Smooth muscle cell (in vitro differentiated cells): ENCODE data around the gene DLGAP4. TPM values are rescaled to one million over a fixed set of nuclear protein-coding genes. Genes with fewer than 3 reads are reported as not detected.

Experiments
- DNase-seq: peaks from one replicate; lab custom pipeline; 2025; ENCODE audit not compliant: unreplicated experiment; lab: John Stamatoyannopoulos, UW
- H2AFZ ChIP-seq: fragments of 200-600 bp; sonication (generic); 2 replicates; pipeline ENCODE4 v1.6.0; 2016; ENCODE audit warnings: antibody characterized with exemption, low read depth, mild to moderate bottlenecking
- H3F3A ChIP-seq: fragments of 200-600 bp; sonication (generic); 2 replicates; pipeline ENCODE4 v1.6.0; 2017; ENCODE audit warnings: antibody characterized with exemption, low read depth
- H3K27ac ChIP-seq: fragments of 200-600 bp; sonication (generic); 2 replicates; pipeline ENCODE4 v1.5.1; 2016; ENCODE audit warnings: low read depth, mild to moderate bottlenecking
- H3K27me3 ChIP-seq: fragments of 200-600 bp; sonication (generic); 2 replicates; pipeline ENCODE4 v1.6.1; 2016; ENCODE audit warnings: low read depth, mild to moderate bottlenecking
- H3K36me3 ChIP-seq: fragments of 200-600 bp; sonication (generic); 2 replicates; pipeline ENCODE4 v1.5.1; 2016; ENCODE audit warnings: low read depth
- H3K4me1 ChIP-seq: fragments of 200-600 bp; sonication (generic); 2 replicates; pipeline ENCODE4 v1.5.1; 2016; ENCODE audit warnings: low read depth
- H3K4me2 ChIP-seq: fragments of 200-600 bp; sonication (generic); 2 replicates; pipeline ENCODE4 v1.6.0; 2016; ENCODE audit warnings: mild to moderate bottlenecking
- H3K4me3 ChIP-seq: fragments of 200-600 bp; sonication (generic); 2 replicates; pipeline ENCODE4 v1.5.1; 2016; ENCODE audit warnings: mild to moderate bottlenecking
- H3K79me2 ChIP-seq: fragments of 200-600 bp; sonication (generic); 2 replicates; pipeline ENCODE4 v1.6.0; 2016; ENCODE audit warnings: low read depth, mild to moderate bottlenecking
- H3K9ac ChIP-seq: fragments of 200-600 bp; sonication (generic); 2 replicates; pipeline ENCODE4 v1.6.0; 2016; ENCODE audit warnings: low read depth
- H3K9me3 ChIP-seq: fragments of 200-600 bp; sonication (generic); replicated peaks from 2 replicates; pipeline ENCODE4 v1.5.1; 2016; ENCODE audit warnings: low read depth
- H4K20me1 ChIP-seq: fragments of 200-600 bp; sonication (generic); 2 replicates; pipeline ENCODE4 v1.6.0; 2016; ENCODE audit warnings: low read depth
- CTCF ChIP-seq: fragments of 200-600 bp; sonication (generic); IDR thresholded peaks from 2 replicates; pipeline ENCODE4 v1.5.1; 2017; ENCODE audit warnings: borderline replicate concordance, mild to moderate bottlenecking, antibody characterized with exemption; ENCODE audit not compliant: insufficient read depth, poor library complexity, severe bottlenecking
- WGBS: methylation state at CpG from one replicate; pipeline ENCODE4 v1.1.7; 2016; ENCODE audit warnings: low lambda C conversion rate; 5-methylcytosine and 5-hydroxymethylcytosine counted together
- polyA plus RNA-seq: library from polyadenylated mRNA; unstranded; fragments of >200 nt; fragmentation: Nextera tagmentation; extraction: Ambion mirVana; gene quantifications from 2 replicates; pipeline ENCODE4 v1.2.1, GENCODE V29; 2016
- total RNA-seq: library from RNA; depleted of rRNA; stranded (reverse); fragments of >200 nt; gene quantifications from 2 replicates; pipeline ENCODE4 v1.2.3, GENCODE V29; 2014

DLGAP4 gene
- total and polyA plus RNA-seq, 2 experiments from 2014 or later = 86.8 to 102 TPM

GRCh38 chr20:36313926-36314325, 7.8 kb downstream of the DLGAP4 start:
- DNase-seq = no peak
- Histone ChIP-seq H3K4me3 (no peak overlapping the region), H3K27me3 (peaks cover 41% of the 10 kb centered on the region), H2AFZ (no peak overlapping the region), H3K36me3 (no peaks in the 10 kb centered on the region), H3K9me3 (no peaks in the 10 kb centered on the region), H3K9ac (no peak overlapping the region), H3K79me2 (no peaks in the 10 kb centered on the region), H3K4me2 (no peak overlapping the region), H4K20me1 (no peaks in the 10 kb centered on the region), H3F3A (no peaks in the 10 kb centered on the region), H3K27ac (no peak overlapping the region), H3K4me1 (no peaks in the 10 kb centered on the region)
- 89% methylated on average over 11 of the region's 11 CpGs for WGBS
- no peak for TF ChIP-seq CTCF

- H2AFZ ChIP-seq = no peak overlapping the region
- no peaks in the 10 kb centered on the region for H3F3A ChIP-seq
- WGBS = 77% methylated on average over 11 of the region's 12 CpGs
- peaks cover 31% of the 10 kb centered on the region for H3K27me3 ChIP-seq
- H3K27ac ChIP-seq = no peak overlapping the region
- no peak for DNase-seq
- no peaks in the 10 kb centered on the region for H4K20me1 ChIP-seq
- no peak for TF ChIP-seq CTCF
- no peaks in the 10 kb centered on the region for H3K36me3 ChIP-seq
- no peaks in the 10 kb centered on the region for H3K9me3 ChIP-seq
- no peak overlapping the region for H3K9ac ChIP-seq
- H3K4me2 ChIP-seq = no peak overlapping the region
- no peaks in the 10 kb centered on the region for H3K79me2 ChIP-seq
- H3K4me3 ChIP-seq = no peak overlapping the region
- H3K4me1 ChIP-seq = no peaks in the 10 kb centered on the region
Observed at GRCh38 chr20:36314734-36315544, 8.8 kb downstream of the DLGAP4 start.

- H3K27me3 ChIP-seq = peaks cover 23% of the 10 kb centered on the region
- H3K4me2 ChIP-seq = no peak overlapping the region
- no peak for TF ChIP-seq CTCF
- H3K36me3 ChIP-seq = no peaks in the 10 kb centered on the region
- H3K9me3 ChIP-seq = no peaks in the 10 kb centered on the region
- no peak overlapping the region for H2AFZ ChIP-seq
- no peaks in the 10 kb centered on the region for H3K79me2 ChIP-seq
- H3K4me1 ChIP-seq = no peaks in the 10 kb centered on the region
- no peaks in the 10 kb centered on the region for H3F3A ChIP-seq
- H3K9ac ChIP-seq = no peak overlapping the region
- no peak overlapping the region for H3K27ac ChIP-seq
- no peak overlapping the region for H3K4me3 ChIP-seq
- 89% methylated on average over 11 of the region's 11 CpGs for WGBS
- H4K20me1 ChIP-seq = no peaks in the 10 kb centered on the region
- DNase-seq = no peak
Observed at GRCh38 chr20:36315545-36316351, 9.6 kb downstream of the DLGAP4 start.
